Stimulated activated CD8-positive, alpha-beta memory T cell treated with anti-CD3 and anti-CD28 coated beads, Interleukin-7, amount 100 ng/mL, for 4 hours (primary cell): ENCODE measurements around the gene KCNK18.

Experiments
- DNase-seq, 2 donors: peaks; one replicate each; pipeline ENCODE4 v3.0.0-alpha.2; 2020; ENCODE audit warnings: low read depth in 2 of 2

Gene KCNK18

DNA sequence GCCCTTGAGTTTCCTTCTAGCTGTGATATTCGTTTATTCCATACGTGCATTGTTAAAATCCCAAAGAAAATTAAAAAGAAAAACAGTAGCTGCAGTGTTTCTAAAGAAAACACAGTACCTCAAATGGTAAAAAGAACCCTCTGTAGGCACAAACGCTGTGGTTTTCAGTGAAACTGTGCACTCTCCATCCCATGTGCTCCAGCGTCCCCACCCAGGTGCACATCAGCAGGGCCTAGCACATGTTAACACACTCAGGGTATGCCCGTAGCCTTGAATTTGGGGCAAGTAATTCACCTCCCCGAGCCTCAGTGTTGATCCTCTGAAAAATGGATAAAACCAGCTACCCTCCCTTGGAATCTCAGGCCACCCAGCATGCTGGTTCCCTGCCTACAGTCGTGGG, 53.1 kb downstream of the KCNK18 start:
- DNase-seq: no peak

DNA sequence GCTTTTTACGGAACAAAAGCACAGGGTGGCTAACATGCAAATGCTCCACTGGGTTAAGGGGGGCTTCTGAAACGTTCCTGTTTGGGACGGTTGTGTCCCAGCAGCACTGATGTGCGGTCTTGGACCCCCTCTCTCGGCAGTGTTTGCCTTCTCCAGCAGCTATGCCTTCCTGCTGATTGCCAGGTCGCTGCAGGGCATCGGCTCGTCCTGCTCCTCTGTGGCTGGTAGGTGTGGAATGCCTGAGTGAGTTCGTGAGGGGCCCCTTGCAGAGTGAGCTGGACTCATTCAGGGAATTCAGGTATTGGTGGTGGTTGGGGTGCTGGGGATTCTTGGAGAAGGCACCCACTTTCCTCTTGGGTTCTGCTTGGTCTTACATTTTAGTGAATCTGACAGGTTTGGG, 56.6 kb downstream of the KCNK18 start:
- no peak for DNase-seq

DNA sequence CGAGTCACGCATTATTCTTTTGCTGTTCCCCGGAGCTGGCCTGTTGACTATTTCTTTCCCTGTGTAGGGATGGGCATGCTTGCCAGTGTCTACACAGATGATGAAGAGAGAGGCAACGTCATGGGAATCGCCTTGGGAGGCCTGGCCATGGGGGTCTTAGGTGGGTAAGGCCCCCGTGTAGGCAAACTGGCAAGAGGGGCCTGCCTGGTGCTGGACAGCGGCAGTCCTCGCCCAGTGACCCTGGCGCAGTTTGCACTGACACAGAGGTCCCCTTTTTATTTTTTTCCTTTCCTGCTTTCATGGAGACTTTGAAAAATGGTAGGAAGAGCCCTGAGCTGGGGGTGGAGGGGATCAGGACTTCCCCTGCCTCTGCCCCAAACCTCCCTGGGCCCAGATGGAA, 57.0 kb downstream of the KCNK18 start:
- no peak for DNase-seq

DNA sequence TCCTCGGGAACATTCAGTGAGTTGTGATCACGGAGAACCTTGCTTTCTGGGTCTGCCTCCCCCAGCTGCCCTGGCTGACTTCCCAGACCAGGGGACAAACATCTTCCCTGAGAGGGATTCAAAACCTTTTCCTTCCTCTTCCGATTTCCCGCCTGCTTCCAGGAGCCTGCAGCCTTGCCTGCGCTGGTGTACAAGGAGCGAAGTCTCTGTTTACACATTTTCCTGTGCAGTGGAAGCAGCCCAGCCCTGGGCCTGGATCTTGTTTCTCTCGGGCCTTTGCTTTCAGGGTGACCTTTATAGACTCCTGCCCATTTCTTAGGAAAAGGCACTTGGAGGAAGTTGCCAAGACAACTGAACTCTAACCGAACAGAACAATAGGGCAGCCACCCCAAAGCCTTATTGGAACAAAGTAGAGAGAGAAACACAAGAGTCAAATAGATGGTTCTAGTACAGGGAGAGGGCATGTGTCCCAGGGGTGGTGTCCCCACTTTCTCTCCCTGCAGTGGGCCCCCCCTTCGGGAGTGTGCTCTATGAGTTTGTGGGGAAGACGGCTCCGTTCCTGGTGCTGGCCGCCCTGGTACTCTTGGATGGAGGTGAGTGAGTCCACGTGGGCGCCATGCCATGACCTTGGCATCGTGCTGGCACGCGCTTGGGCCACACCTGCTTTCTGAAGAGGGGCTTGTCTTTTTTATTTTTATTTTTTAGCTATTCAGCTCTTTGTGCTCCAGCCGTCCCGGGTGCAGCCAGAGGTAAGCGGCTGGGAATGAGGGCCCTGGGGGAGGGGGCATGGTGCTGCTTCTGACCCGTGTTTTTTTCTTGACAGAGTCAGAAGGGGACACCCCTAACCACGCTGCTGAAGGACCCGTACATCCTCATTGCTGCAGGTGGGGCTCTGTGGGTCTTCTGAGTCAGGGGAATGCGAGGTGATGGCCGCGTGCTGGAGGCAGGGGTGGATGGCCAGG, 57.8 kb downstream of the KCNK18 start:
- DNase-seq: no peak

DNA sequence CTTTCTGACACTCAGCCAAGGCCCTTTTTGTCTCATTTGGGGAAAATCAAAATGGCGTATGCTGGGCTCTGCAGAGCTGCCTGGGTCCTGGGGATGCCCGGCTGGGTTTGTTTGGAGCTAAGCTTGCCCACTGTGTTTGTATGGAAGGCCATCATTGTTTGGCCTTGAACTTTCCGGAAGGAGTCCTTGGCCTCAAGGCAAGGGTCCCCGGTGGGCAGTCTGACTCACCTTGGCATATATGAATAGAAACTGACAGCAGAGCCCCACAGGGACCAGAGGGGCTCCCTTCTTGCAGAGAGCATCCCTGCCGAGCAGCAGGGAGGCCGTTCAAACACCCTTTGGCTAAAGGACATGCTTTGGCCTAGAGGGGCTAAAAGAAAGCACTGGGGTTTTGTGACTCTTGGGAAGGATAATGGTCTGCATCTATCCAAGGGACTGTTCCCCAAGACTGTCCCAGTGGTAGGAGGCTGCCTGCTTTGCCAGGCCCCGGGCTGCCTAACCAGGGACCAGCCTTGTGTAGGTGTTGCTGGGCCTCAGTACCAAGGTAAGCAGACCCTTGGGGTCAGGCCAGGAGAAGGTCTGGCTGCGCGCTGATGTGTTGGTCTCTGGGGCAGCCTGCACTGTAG, 58.7 kb downstream of the KCNK18 start:
- DNase-seq: no peak

DNA sequence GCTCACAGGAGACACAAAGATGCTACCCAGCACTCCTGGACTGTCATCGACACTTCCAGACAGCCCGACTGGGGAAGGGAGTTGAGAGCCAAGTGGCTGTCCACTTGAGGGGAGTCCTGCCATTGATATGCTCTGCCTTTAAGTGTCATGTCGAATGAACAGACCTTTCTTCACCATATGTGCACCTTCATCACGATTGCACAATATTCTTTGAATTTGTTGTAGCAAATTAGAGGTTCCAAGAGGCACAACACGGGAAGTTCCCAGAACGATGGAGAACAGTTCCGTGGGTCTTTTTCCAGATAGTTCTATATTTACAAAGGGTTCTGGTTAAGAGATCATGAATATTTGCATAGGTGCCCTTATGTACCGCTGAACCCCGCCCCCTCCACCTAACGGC, 59.6 kb downstream of the KCNK18 start:
- DNase-seq: no peak

DNA sequence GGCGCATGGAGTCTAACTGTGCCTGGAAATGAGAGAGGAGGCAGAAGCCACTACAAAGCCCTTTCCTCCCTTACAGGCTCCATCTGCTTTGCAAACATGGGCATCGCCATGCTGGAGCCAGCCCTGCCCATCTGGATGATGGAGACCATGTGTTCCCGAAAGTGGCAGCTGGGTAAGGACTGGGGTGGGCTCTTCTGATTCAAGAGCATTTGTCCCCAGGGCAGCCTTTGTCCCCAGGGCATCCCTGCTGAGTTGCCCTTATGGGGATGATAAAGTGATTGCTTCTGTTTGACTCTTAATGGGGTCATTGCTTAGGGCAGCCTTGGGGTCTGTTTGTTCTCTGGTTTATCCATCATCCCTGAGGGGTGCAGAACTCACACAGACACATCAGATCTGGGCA, 60.4 kb downstream of the KCNK18 start:
- DNase-seq: no peak

DNA sequence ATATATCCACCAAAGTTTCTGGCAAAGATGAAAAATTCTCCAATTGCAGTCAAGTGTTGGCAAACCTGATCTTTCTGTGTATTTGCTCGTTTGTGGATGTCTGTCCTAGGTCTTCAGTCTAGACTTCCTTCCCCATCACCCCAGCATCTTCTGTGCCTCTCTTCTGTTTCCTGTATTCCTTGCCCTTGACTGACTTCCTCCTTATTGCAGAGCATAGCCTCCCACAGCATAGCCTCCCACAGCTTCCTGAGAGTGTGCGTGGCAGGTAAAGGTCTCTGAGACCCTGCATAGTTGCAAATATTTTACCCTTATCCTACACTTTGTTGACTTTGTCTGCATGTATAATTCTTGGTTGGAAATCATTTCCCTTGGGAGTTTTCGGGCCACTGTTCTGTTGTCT, 62.0 kb downstream of the KCNK18 start:
- DNase-seq: no peak
